ENCODE measurements around the gene CUBN. TPM values are rescaled to one million over a fixed set of nuclear protein-coding genes. Genes with fewer than 3 reads are reported as not detected.
A peak's percentile ranks its signal among the peaks of the same experiment; 100 is the strongest.

The CUBN gene
- polyA plus RNA-seq, 2 of the 4 experiments (the other 2 are of a cell fraction) = 0.08 to 0.28 TPM

GRCh38 chr10:17001961-17002749 is 127.5 kb downstream of the CUBN start:
- ChIA-PET CTCF (interaction anchor here (0.9 kb wide), 1 partner anchor 113 kb away, joined by 3 read pairs; no protein-coding TSS in a partner anchor), POLR2A (no interaction called here)
- TF ChIP-seq RCOR1 (IDR thresholded peaks at IDR 0.05; ENCODE audit: low read depth, low read length) = no peak
- TF ChIP-seq BCL3 (IDR thresholded peaks at IDR 0.05) = no peak
- TF ChIP-seq EHMT2 (IDR thresholded peaks at IDR 0.05; ENCODE audit: low read depth) = no peak
- TF ChIP-seq, protein P1, sequence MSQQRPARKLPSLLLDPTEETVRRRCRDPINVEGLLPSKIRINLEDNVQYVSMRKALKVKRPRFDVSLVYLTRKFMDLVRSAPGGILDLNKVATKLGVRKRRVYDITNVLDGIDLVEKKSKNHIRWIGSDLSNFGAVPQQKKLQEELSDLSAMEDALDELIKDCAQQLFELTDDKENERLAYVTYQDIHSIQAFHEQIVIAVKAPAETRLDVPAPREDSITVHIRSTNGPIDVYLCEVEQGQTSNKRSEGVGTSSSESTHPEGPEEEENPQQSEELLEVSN (IDR thresholded peaks at IDR 0.05; ENCODE audit: borderline replicate concordance, low read depth) = no peak
- TF ChIP-seq MAFK (IDR thresholded peaks at IDR 0.05; ENCODE audit: partially characterized antibody) = no peak
- TF ChIP-seq HDAC2 (IDR thresholded peaks at IDR 0.05) = no peak
- TF ChIP-seq GATA3 (IDR thresholded peaks at IDR 0.05; ENCODE audit: borderline replicate concordance) = no peak
- TF ChIP-seq HOXB13 (CRISPR knock-in tag; IDR thresholded peaks at IDR 0.05; ENCODE audit: low read depth) = no peak
- TF ChIP-seq, protein P2, sequence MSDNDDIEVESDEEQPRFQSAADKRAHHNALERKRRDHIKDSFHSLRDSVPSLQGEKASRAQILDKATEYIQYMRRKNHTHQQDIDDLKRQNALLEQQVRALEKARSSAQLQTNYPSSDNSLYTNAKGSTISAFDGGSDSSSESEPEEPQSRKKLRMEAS (IDR thresholded peaks at IDR 0.05) = no peak
- no peak for TF ChIP-seq SREBF2 (IDR thresholded peaks at IDR 0.05)
- ATAC-seq = no peak
- Histone ChIP-seq H3K27ac (no peak overlapping the region), H3K9me3 (no peaks in the 10 kb centered on the region), H3K4me1 (no peaks in the 10 kb centered on the region), H3K4me3 (no peak overlapping the region), H3K4me2 (no peak overlapping the region)
- FAIRE-seq = no peak
- 57% methylated on average over 8 of the region's 8 CpGs for WGBS (ENCODE audit: missing lambda C conversion rate)
- DNase-seq (ENCODE audit: low read depth in 1 of 2, low spot score in 1 of 2) = no peak

- WGBS (ENCODE audit: missing lambda C conversion rate) = 67% methylated on average over 9 of the region's 9 CpGs
- no peak for TF ChIP-seq TFCP2L1 (CRISPR knock-in tag; IDR thresholded peaks at IDR 0.05)
- peak; percentile 19 for TF ChIP-seq MAFK (IDR thresholded peaks at IDR 0.05; ENCODE audit: partially characterized antibody)
- no peak for TF ChIP-seq CHD2 (IDR thresholded peaks at IDR 0.05; ENCODE audit: low read length, partially characterized antibody)
- DNase-seq (ENCODE audit: low read depth in 1 of 2, low spot score in 1 of 2) = no peak
- CTCF ChIA-PET = interaction anchor here (0.9 kb wide), 1 partner anchor 114 kb away, joined by 3 read pairs; no protein-coding TSS in a partner anchor
- H3K27ac ChIP-seq = no peak overlapping the region
- no peak for FAIRE-seq
- no peak overlapping the region for H3K4me3 ChIP-seq
- no peaks in the 10 kb centered on the region for H3K9me3 ChIP-seq
- POLR2A ChIA-PET = no interaction called here
- ATAC-seq = no peak
- H3K4me1 ChIP-seq = no peaks in the 10 kb centered on the region
- H3K4me2 ChIP-seq = no peak overlapping the region
These were observed 128.3 kb downstream of the CUBN start for GRCh38 chr10:17001297-17001744.

DNA sequence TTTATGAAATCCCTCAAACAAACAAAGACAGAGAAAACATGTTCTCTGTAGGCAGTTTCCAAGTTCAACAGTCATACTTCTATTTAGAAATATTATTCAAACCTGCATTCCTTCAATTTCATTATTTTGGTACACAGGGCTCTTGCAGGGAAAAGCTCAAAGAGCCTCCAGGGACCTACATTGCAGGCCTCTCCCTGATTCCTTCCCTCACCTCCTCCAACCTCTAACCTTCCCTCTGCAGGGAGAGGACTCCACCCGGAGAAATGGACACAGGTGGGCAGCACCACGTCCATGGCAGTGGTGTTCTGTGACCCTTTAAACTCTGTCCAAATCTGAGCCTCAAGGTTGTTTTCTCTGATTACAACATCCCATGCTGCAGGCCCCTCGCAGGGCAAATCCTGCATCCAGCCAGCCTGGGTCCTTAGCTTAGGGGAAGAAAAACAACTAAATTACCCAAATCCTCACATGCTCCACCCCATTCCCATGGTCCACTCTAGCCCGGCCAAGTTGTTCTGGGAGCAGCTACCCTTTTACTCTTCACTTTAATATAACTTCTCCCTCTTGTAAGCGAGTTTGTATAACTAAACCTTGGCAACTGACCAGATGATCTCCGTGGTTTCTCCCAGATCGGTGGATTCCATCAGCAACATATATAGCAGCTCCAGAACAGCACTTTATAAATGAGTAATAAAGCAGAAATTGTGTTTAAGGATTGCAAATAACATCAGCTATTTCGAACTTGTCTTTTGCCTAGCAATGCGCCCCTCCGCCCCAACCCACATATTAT is 129.8 kb downstream of the CUBN start:
- DNase-seq (ENCODE audit: low read depth in 1 of 2, low spot score in 1 of 2) (no peak), ATAC-seq (no peak), FAIRE-seq (no peak)
- Histone ChIP-seq H3K4me3 (no peak overlapping the region), H3K4me2 (no peak overlapping the region), H3K27ac (no peak overlapping the region), H3K9me3 (no peaks in the 10 kb centered on the region), H3K4me1 (no peaks in the 10 kb centered on the region)
- TF ChIP-seq CHD4 (IDR thresholded peaks at IDR 0.05; ENCODE audit: borderline replicate concordance) (no peak), EP300 (IDR thresholded peaks at IDR 0.05) (no peak), FOSL2 (IDR thresholded peaks at IDR 0.05) (no peak), FOSL2 (CRISPR knock-in tag; IDR thresholded peaks at IDR 0.05) (no peak), ESRRA (IDR thresholded peaks at IDR 0.05; ENCODE audit: borderline replicate concordance, low read length) (no peak), SREBF2 (IDR thresholded peaks at IDR 0.05) (no peak), POLR2AphosphoS2 (conservative IDR thresholded peaks at IDR 0.05; ENCODE audit: low read length) (no peak), JUN (IDR thresholded peaks at IDR 0.05) (no peak), CHD2 (IDR thresholded peaks at IDR 0.05; ENCODE audit: low read length, partially characterized antibody) (no peak), FOXS1 (CRISPR knock-in tag; IDR thresholded peaks at IDR 0.05) (no peak), NPAS2 (CRISPR knock-in tag; IDR thresholded peaks at IDR 0.05; ENCODE audit: borderline replicate concordance) (no peak), ZC3H11A (IDR thresholded peaks at IDR 0.05) (no peak), HEYL (CRISPR knock-in tag; IDR thresholded peaks at IDR 0.05) (no peak), FOSB (CRISPR knock-in tag; IDR thresholded peaks at IDR 0.05) (no peak)
- TF ChIP-seq, protein P3, sequence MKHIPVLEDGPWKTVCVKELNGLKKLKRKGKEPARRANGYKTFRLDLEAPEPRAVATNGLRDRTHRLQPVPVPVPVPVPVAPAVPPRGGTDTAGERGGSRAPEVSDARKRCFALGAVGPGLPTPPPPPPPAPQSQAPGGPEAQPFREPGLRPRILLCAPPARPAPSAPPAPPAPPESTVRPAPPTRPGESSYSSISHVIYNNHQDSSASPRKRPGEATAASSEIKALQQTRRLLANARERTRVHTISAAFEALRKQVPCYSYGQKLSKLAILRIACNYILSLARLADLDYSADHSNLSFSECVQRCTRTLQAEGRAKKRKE (CRISPR knock-in tag; IDR thresholded peaks at IDR 0.05; ENCODE audit: low read depth) = no peak
- POLR2A ChIA-PET = no interaction called here
- CTCF ChIA-PET = interaction anchor here (1.4 kb wide), 1 partner anchor 269 kb away, joined by 3 read pairs; no protein-coding TSS in a partner anchor
- 57% methylated on average over 10 of the region's 10 CpGs for WGBS (ENCODE audit: missing lambda C conversion rate)
